ENCODE measurements around the gene CPNE2.
A peak's percentile ranks its signal among the peaks of the same experiment; 100 is the strongest.
"Not testable (repeated sequence)": the region's sequence is repeated elsewhere in the genome, so short reads cannot be mapped to it uniquely, and the experiment has no call there.

Gene CPNE2

GRCh38 chr16:57167538-57167937, 75.2 kb downstream of the CPNE2 start:
- no peak for DNase-seq (ENCODE audit: low read depth, low spot score)

GRCh38 chr16:57167953-57168352, 75.6 kb downstream of the CPNE2 start:
- peak; percentile 77 for DNase-seq (ENCODE audit: low read depth, low spot score)

- no peak for DNase-seq (ENCODE audit: low read depth, low spot score)
Observed at GRCh38 chr16:57169327-57169726, 76.9 kb downstream of the CPNE2 start.

- DNase-seq (ENCODE audit: low read depth, low spot score), result no peak
Observed at GRCh38 chr16:57172721-57173290, 80.4 kb downstream of the CPNE2 start.

GRCh38 chr16:57175896-57176295, 83.5 kb downstream of the CPNE2 start:
- DNase-seq (ENCODE audit: low read depth, low spot score), result peak; percentile 80

- peak; percentile 42 for DNase-seq (ENCODE audit: low read depth, low spot score)
Observed at GRCh38 chr16:57178196-57178595, 85.8 kb downstream of the CPNE2 start.

- DNase-seq (ENCODE audit: low read depth, low spot score), result peak; percentile 29
Observed at GRCh38 chr16:57178793-57179212, 86.4 kb downstream of the CPNE2 start.

GRCh38 chr16:57179215-57179828, 86.9 kb downstream of the CPNE2 start:
- DNase-seq (ENCODE audit: low read depth, low spot score), result peak; percentile 45

GRCh38 chr16:57184113-57184512, 91.7 kb downstream of the CPNE2 start:
- no peak for DNase-seq (ENCODE audit: low read depth, low spot score)

GRCh38 chr16:57184887-57185445, 92.6 kb downstream of the CPNE2 start:
- DNase-seq (ENCODE audit: low read depth, low spot score), result no peak

GRCh38 chr16:57185446-57185944, 93.1 kb downstream of the CPNE2 start:
- DNase-seq (ENCODE audit: low read depth, low spot score), result peak; percentile 76

GRCh38 chr16:57185945-57186871, 93.8 kb downstream of the CPNE2 start, which contains the start of the genes PSME3IP1 and RSPRY1:
Gene PSME3IP1 (minus strand): TSS chr16:57186039. CDS start chr16:57173854, 12,185 bp downstream.
Gene RSPRY1 (plus strand): TSS chr16:57186329. CDS start chr16:57204659, 18,330 bp downstream.
- DNase-seq (ENCODE audit: low read depth, low spot score), result peak; percentile 100

- DNase-seq (ENCODE audit: low read depth, low spot score), result peak; percentile 50
Observed at GRCh38 chr16:57186872-57187854, 94.8 kb downstream of the CPNE2 start.

- not testable (repeated sequence) for DNase-seq (ENCODE audit: low read depth, low spot score)
Observed at GRCh38 chr16:57187902-57188710, 95.7 kb downstream of the CPNE2 start.

GRCh38 chr16:57188711-57189002, 96.3 kb downstream of the CPNE2 start:
- DNase-seq (ENCODE audit: low read depth, low spot score), result no peak

GRCh38 chr16:57189527-57189926, 97.1 kb downstream of the CPNE2 start:
- not testable (repeated sequence) for DNase-seq (ENCODE audit: low read depth, low spot score)

GRCh38 chr16:57190136-57190535, 97.8 kb downstream of the CPNE2 start:
- no peak for DNase-seq (ENCODE audit: low read depth, low spot score)

GRCh38 chr16:57191056-57191571, 98.7 kb downstream of the CPNE2 start:
- DNase-seq (ENCODE audit: low read depth, low spot score), result peak; percentile 29

- peak; percentile 45 for DNase-seq (ENCODE audit: low read depth, low spot score)
Observed at GRCh38 chr16:57192146-57192545, 99.8 kb downstream of the CPNE2 start.

Data from astrocyte of the hippocampus (primary cell).